ENCODE data around the gene POFUT2.
"Not testable (repeated sequence)": the region's sequence is repeated elsewhere in the genome, so short reads cannot be mapped to it uniquely, and the experiment has no call there.

POFUT2 gene

GRCh38 chr21:45309069-45309986 lies 21.6 kb upstream of the POFUT2 start:
- DNase-seq, result peak; percentile 78

- DNase-seq, result no peak
These were observed 20.7 kb upstream of the POFUT2 start for GRCh38 chr21:45308194-45309068.

GRCh38 chr21:45307597-45308158 lies 20.0 kb upstream of the POFUT2 start:
- not testable (repeated sequence) for DNase-seq

GRCh38 chr21:45306832-45307571 lies 19.3 kb upstream of the POFUT2 start:
- no peak for DNase-seq

- no peak for DNase-seq
These were observed 18.7 kb upstream of the POFUT2 start for GRCh38 chr21:45306453-45306831.

GRCh38 chr21:45305836-45306235 lies 18.1 kb upstream of the POFUT2 start:
- DNase-seq, result no peak

GRCh38 chr21:45304945-45305344 lies 17.2 kb upstream of the POFUT2 start:
- no peak for DNase-seq

- no peak for DNase-seq
These were observed 16.8 kb upstream of the POFUT2 start for GRCh38 chr21:45304476-45304830.

- DNase-seq, result no peak
These were observed 16.2 kb upstream of the POFUT2 start for GRCh38 chr21:45303751-45304475.

GRCh38 chr21:45303091-45303615 lies 15.5 kb upstream of the POFUT2 start:
- no peak for DNase-seq

- no peak for DNase-seq
These were observed 14.7 kb upstream of the POFUT2 start for GRCh38 chr21:45302082-45303061.

GRCh38 chr21:45301521-45302081 lies 13.9 kb upstream of the POFUT2 start:
- DNase-seq, result no peak

GRCh38 chr21:45300786-45301520 lies 13.3 kb upstream of the POFUT2 start:
- DNase-seq, result no peak

- DNase-seq, result no peak
These were observed 12.4 kb upstream of the POFUT2 start for GRCh38 chr21:45299864-45300785.

GRCh38 chr21:45299026-45299863 lies 11.6 kb upstream of the POFUT2 start:
- no peak for DNase-seq

GRCh38 chr21:45297869-45298268 lies 10.2 kb upstream of the POFUT2 start:
- peak; percentile 15 for DNase-seq

GRCh38 chr21:45297329-45297728 lies 9.6 kb upstream of the POFUT2 start:
- peak; percentile 18 for DNase-seq

All from activated CD8-positive, alpha-beta memory T cell treated with anti-CD3 and anti-CD28 coated beads, Interleukin-2, amount 50 U/mL, for 48 hours (primary cell).